OCI-LY1 (cell line): ENCODE results near the gene STX12.

Experiments used
- H2AFZ ChIP-seq: fragments of 200-600 bp; sonication (generic), shearing (Covaris generic); 2 replicates; pipeline ENCODE4 v1.6.0; 2014; ENCODE audit warnings: antibody characterized with exemption, mild to moderate bottlenecking, low read length
- H3F3A ChIP-seq: fragments of 200-600 bp; sonication (generic), shearing (Covaris generic); 2 replicates; pipeline ENCODE4 v1.6.0; 2014; ENCODE audit warnings: mild to moderate bottlenecking, antibody characterized with exemption, low read length, moderate library complexity; ENCODE audit not compliant: insufficient read depth
- H3K27ac ChIP-seq: fragments of 200-600 bp; sonication (generic); 2 replicates; pipeline ENCODE4 v1.5.1; 2014; ENCODE audit warnings: low read length, mixed run types, mild to moderate bottlenecking, low read depth; ENCODE audit not compliant: poor library complexity, severe bottlenecking
- H3K27me3 ChIP-seq: fragments of 200-600 bp; sonication (generic); 2 replicates; pipeline ENCODE4 v1.6.0; 2014; ENCODE audit warnings: antibody characterized with exemption, mild to moderate bottlenecking, low read length, moderate library complexity; ENCODE audit not compliant: insufficient read depth
- H3K36me3 ChIP-seq: fragments of 200-600 bp; sonication (generic); 2 replicates; pipeline ENCODE4 v1.6.1; 2014; ENCODE audit warnings: mild to moderate bottlenecking, antibody characterized with exemption, low read length, moderate library complexity, mixed read lengths; ENCODE audit not compliant: insufficient read depth
- H3K4me1 ChIP-seq: fragments of 200-600 bp; sonication (generic); 2 replicates; pipeline ENCODE4 v1.5.1; 2014; ENCODE audit warnings: mild to moderate bottlenecking, low read length, moderate library complexity; ENCODE audit not compliant: insufficient read depth, severe bottlenecking
- H3K4me2 ChIP-seq: fragments of 200-600 bp; sonication (generic), shearing (Covaris generic); 2 replicates; pipeline ENCODE4 v1.6.1; 2014; ENCODE audit warnings: low read length
- H3K4me3 ChIP-seq: fragments of 200-600 bp; sonication (generic); 2 replicates; pipeline ENCODE4 v1.5.1; 2014; ENCODE audit warnings: low read length, low read depth, mild to moderate bottlenecking, mixed read lengths; ENCODE audit not compliant: poor library complexity, severe bottlenecking
- H3K79me2 ChIP-seq: fragments of 200-600 bp; shearing (Covaris generic); 2 replicates; pipeline ENCODE4 v1.6.1; 2016; ENCODE audit warnings: mixed run types, low read length, mixed read lengths; ENCODE audit not compliant: insufficient read depth
- H3K9ac ChIP-seq: fragments of 200-600 bp; sonication (generic), shearing (Covaris generic); 2 replicates; pipeline ENCODE4 v1.6.1; 2014; ENCODE audit warnings: mild to moderate bottlenecking, low read length, mixed read lengths
- H3K9me2 ChIP-seq: fragments of 200-600 bp; sonication (generic), shearing (Covaris generic); 2 replicates; pipeline ENCODE4 v1.6.1; 2014; ENCODE audit warnings: low read depth, mild to moderate bottlenecking, low read length, mixed read lengths
- H3K9me3 ChIP-seq: fragments of 200-600 bp; shearing (Covaris generic); 2 replicates; pipeline ENCODE4 v1.6.1; 2014; ENCODE audit warnings: low read length, mixed read lengths
- H4K20me1 ChIP-seq: fragments of 200-600 bp; sonication (generic), shearing (Covaris generic); 2 replicates; pipeline ENCODE4 v1.6.0; 2016; ENCODE audit warnings: mild to moderate bottlenecking, low read length; ENCODE audit not compliant: insufficient read depth
- CTCF ChIP-seq: fragments of 200-600 bp; sonication (generic), shearing (Covaris generic); IDR thresholded peaks from 2 replicates; pipeline ENCODE4 v1.5.1; 2017; ENCODE audit warnings: mild to moderate bottlenecking, antibody characterized with exemption, low read length, moderate library complexity, mixed read lengths
- EZH2 ChIP-seq: fragments of 200-600 bp; sonication (generic), shearing (Covaris generic); IDR thresholded peaks from 2 replicates; pipeline ENCODE4 v1.8.0; 2017; ENCODE audit warnings: borderline replicate concordance, mixed run types, mild to moderate bottlenecking, antibody characterized with exemption, low read length, moderate library complexity, mixed read lengths

STX12 gene

DNA sequence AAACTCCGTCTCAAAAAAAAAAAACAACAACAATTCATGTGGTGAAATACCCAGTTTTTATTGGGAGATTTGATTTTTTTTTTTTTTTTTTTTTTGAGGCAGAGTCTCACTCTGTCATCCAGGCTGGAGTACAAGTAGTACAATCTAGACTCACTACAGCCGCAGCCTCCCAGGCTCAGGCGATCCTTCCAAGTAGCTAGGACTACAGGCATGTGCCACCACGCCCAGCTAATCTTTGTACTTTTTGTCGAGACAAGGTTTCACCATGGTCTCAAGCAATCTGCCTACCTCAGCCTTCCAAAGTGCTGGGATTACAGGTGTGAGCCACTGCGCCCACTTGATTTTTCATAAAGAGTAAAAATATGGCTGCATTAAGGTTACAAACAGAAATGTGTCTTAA lies 31.9 kb upstream of the STX12 start:
- H4K20me1 ChIP-seq, result no peaks in the 10 kb centered on the region

GRCh38 chr1:27744556-27744955 lies 28.5 kb upstream of the STX12 start:
- H3K4me1 ChIP-seq, result no peaks in the 10 kb centered on the region
- no peaks in the 10 kb centered on the region for H3K27me3 ChIP-seq
- H3K27ac ChIP-seq, result no peak overlapping the region
- H2AFZ ChIP-seq, result no peak overlapping the region
- H3K9me2 ChIP-seq, result no peaks in the 10 kb centered on the region
- H3K9me3 ChIP-seq, result no peaks in the 10 kb centered on the region
- no peak overlapping the region for H3K4me2 ChIP-seq
- no peak for TF ChIP-seq EZH2
- TF ChIP-seq CTCF, result no peak
- H4K20me1 ChIP-seq, result no peaks in the 10 kb centered on the region
- no peaks in the 10 kb centered on the region for H3F3A ChIP-seq
- no peak overlapping the region for H3K4me3 ChIP-seq
- no peak overlapping the region for H3K9ac ChIP-seq
- H3K36me3 ChIP-seq, result peaks cover 23% of the 10 kb centered on the region; the same call in 1 of the 2 replicates
- no peaks in the 10 kb centered on the region for H3K79me2 ChIP-seq

More for the DNA sequence above, 31.9 kb upstream of the STX12 start:
- peaks cover 26% of the 10 kb centered on the region; the same call in 1 of the 2 replicates for H3K36me3 ChIP-seq
- H3K9ac ChIP-seq, result no peak overlapping the region
- no peak overlapping the region for H3K4me3 ChIP-seq
- no peaks in the 10 kb centered on the region for H3K27me3 ChIP-seq
- H3K9me2 ChIP-seq, result no peaks in the 10 kb centered on the region
- H3K4me2 ChIP-seq, result no peak overlapping the region
- no peaks in the 10 kb centered on the region for H3F3A ChIP-seq
- no peaks in the 10 kb centered on the region for H3K79me2 ChIP-seq
- no peaks in the 10 kb centered on the region for H3K9me3 ChIP-seq
- H3K27ac ChIP-seq, result no peak overlapping the region
- H3K4me1 ChIP-seq, result no peaks in the 10 kb centered on the region
- H2AFZ ChIP-seq, result no peak overlapping the region
- TF ChIP-seq CTCF (no peak), EZH2 (no peak)

DNA sequence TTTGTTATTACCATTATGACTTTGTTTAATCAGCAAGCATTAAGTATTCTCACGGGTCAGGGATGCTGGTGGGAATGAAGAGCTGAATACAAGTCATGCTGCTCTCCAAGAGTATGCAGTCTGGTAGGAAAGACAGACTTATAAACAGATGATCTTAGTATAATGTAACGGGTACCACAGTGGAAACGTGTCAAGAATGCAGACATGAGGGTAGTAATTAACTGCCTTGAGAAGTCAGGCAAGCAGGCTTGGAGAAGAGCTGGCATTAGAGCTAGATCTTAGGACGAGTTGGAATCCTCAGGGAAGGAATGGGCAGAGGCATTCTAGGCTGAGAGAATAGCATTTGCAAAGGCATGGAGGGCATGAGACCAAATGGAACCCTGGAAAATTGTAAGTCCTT lies 27.6 kb upstream of the STX12 start:
- Histone ChIP-seq H3K27ac (no peak overlapping the region), H3K4me3 (no peak overlapping the region), H4K20me1 (no peaks in the 10 kb centered on the region), H3K79me2 (no peaks in the 10 kb centered on the region), H3F3A (no peaks in the 10 kb centered on the region), H3K4me2 (no peak overlapping the region), H2AFZ (no peak overlapping the region), H3K27me3 (no peaks in the 10 kb centered on the region), H3K9me3 (no peaks in the 10 kb centered on the region), H3K4me1 (no peaks in the 10 kb centered on the region), H3K9me2 (no peaks in the 10 kb centered on the region), H3K9ac (no peak overlapping the region), H3K36me3 (peaks cover 32% of the 10 kb centered on the region; the same call in 1 of the 2 replicates)
- TF ChIP-seq EZH2 (no peak), CTCF (no peak)
